ENCODE results near the gene COPRS.
"Not testable (repeated sequence)": the region's sequence is repeated elsewhere in the genome, so short reads cannot be mapped to it uniquely, and the experiment has no call there.

Gene COPRS

DNA sequence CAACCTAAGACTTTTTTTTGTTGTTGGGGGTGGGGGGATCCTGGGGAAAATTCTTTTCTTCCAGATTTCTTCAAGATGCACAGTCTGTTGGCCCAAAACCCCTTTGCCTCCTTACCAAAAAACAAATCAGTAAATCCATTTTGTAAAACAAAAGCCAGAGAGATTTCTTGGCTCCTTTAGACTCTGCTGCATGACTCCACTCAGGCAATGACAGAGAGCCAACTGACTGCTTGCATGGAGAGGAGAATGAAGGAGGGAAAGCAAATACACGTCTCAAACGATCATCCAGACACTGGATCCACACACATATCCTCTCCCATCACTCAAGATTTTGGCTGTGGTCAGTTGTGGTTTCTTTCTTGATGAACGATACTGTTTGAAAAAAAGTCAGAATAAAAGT is 13.8 kb downstream of the COPRS start:
- no peak for DNase-seq (ENCODE audit: low spot score)

DNA sequence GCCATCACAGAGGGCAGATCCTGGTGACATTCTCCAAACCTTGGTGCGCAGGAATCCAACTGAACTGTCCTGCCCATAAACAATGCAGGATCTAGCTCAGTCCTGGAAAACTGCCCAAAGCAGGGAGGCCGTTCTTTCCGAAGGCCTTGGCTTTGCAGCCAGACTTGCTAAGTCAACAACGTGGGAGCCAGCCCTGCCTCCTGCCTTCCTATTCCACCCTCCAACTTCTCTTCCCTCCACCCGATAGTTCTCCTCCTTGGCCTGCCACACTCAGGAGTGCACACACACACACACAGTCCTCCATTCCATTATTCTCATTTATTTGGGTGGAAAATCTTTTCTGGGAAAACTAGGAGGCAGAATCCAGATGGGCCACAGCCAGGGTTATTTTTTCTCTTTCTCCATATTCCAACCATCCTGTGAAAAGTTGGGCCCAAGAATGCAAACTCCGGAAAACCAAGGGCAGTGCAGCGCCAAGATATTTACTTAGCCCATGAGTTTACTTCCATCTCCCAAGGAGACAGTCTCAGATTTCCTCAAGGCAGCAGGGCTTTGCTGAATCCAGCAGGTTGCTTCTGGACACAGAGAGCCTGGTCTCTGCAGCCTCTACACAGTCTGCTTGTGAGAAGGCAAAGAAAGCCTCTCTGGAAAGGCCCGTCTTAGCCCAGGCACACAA is 15.8 kb downstream of the COPRS start:
- DNase-seq (ENCODE audit: low spot score), result no peak

DNA sequence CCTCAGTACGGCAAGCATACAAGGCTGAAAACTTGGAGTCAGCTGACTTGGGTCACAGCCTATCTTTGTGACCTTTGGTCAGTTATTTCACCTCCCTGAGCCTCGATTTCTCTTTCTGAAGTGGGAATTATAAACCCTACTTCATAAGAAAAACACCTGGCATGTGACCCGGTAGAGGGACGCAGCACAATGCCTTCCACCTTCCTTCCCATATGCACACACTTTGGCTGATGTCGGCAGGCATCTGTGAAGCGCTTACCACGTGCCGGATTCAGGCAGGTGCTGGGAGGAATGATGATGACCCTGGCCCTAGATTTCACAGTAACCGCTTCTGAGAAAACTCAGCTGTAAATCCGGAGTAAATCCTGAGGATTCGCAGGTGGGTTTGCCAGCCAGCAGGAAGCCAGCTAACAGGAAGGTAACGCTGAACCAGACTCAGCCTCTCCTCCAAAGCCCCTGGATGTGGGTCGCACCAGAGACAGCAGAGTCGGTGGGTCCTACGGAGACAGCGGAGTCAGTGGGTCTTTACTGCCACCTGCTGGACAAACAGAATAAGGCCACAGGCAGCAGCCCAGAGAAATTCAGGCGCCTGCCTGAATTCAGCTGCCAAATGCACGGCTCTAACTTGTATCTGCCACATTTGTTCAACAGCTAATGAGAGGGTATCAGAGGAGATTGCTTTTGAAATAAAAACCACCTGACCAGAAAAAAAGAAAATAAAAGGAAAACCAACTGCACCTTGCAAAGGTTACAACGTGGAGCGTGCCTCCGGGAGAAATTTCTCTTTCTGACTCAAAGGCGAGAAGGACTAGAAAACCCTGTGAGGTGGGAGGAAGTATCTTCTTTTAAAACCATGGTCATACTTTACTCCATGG is 16.6 kb downstream of the COPRS start:
- peak; percentile 93 for DNase-seq (ENCODE audit: low spot score)

DNA sequence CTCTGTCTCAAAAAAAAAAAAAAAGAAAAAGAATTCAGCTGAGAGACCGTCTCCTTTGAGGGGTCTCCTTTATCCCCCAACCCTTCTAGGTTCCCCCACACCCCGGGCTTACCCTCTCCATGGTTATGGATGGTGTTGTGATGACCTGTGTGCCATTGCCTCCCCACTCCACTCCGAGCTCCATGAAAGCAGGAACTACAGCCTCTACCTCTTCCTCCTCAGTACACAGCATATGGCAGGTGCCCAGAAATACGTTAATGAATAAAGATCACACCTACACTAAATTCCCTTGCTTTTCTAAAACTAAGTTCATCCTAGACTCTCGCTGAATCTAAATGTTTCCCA is 17.2 kb downstream of the COPRS start:
- no peak for DNase-seq (ENCODE audit: low spot score)

DNA sequence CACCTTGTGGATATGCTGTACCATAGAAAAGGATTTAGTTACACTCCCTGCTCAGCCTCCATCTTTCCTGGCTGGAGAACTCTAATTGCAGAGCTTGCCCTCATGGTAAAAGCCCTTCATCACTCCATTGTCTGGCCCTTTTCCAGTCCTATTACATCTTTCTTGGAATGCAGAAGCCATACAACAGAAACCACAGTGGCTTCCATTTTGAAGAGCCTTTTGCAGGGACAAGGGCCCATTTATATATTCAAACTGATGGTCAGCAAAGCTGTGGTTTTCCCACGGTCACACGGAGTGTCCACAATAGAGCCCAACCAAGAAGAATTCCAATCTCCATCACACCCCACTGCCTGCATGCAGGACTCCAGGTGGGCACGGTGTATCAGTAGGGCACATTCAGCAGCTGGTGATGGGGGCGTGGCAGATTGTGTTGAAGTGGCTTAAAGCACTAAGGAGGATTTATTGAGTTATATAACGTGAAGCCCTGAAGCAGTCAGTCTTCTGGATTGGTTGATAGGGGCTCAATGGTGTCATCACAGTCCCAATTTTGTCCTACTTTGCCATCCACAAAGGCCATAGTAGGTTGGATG is 20.3 kb downstream of the COPRS start:
- no peak for DNase-seq (ENCODE audit: low spot score)

DNA sequence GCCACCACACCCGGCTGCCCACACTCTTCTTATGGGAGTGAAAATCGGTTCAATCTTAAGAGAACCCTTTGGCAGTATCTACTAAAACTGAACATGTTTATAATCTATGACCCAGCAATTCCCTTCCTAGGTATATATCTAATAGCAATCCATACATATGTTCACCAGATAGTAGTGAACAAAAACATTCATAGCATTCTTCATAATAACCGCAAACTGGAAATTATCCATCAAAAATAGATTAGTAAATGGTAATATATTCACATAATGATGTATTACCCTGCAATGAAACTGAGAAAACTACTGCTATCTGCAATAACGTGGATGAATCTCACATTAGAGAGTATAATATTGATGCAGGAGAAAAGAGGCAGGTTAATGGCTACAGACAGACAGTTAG is 23.1 kb downstream of the COPRS start:
- no peak for DNase-seq (ENCODE audit: low spot score)

DNA sequence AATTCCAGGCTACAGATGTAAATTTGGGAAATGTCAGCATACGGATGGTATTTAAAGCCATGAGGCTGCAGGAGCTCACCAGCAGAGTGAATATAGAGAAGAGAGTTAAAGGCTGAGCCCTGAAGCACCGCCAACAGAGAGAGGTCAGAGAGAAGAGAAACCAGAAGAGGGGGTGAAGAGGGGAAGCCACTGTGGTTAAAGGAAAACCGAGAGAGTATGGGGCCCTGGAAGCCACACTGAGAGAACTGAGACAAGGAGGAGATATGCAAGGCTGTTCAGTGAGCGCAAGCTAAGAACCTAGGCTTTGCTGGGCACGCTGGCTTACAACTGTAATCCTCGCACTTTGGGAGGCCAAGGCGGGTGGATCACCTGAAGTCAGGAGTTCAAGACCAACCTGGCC is 24.6 kb downstream of the COPRS start:
- DNase-seq (ENCODE audit: low spot score), result no peak

DNA sequence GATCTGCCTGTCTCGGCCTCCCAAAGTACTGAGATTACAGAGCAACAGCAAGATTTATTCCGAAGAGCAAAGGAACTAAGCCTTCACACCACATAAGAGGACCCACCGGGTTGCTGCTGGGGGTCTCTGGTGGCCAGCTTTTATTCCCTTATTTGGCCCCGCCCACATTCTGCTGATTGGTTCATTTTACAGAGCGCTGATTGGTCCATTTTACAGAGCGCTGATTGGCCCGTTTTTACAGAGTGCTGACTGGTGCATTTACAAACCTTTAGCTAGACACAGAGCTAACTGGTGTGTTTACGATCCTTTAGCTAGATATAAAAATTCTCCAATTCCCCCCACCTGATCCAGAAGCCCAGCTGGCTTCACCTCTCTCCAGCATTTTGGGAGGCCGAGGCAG is 26.3 kb downstream of the COPRS start:
- no peak for DNase-seq (ENCODE audit: low spot score)

DNA sequence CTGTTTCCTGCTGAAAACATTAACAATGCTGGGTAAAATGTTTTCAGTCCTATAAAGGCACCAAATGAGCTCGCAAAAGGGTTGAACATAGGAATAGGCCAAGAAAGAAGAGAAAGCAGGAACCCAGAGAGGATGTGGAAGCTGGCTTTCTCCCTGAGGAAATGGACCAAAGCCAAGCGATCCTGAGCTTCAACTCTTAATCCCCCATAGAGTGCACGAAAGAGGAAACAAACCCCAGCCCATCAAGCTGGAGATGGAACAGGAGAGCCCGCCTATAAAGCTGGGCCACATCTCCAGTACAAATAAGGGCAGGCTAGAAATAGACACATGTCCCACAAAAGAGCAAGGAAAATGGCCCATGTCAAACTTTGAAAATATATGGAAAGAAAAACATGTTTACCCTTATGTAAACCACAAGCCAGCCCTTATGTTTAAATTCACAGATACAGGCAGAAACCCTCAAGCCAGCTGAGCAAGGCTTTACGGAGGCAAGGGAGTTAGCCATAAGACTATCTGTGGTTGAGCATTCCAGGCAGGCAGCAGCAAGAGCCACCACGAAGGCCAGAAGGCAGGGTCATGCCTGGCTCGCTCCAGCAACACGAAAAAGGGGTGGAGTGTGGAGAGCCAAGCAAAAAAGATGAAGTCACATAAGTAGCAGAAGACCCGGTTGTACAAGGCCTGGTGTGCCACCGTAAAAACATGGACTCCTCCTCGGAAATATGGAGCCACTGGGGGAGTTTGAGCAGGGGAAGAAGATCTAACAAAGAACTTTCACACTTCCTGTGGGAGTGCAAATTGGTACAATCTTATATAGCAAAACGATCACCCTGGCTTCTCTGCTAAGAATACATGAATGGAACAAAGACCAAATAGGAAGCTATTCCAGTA is 27.8 kb downstream of the COPRS start:
- no peak for DNase-seq (ENCODE audit: low spot score)

DNA sequence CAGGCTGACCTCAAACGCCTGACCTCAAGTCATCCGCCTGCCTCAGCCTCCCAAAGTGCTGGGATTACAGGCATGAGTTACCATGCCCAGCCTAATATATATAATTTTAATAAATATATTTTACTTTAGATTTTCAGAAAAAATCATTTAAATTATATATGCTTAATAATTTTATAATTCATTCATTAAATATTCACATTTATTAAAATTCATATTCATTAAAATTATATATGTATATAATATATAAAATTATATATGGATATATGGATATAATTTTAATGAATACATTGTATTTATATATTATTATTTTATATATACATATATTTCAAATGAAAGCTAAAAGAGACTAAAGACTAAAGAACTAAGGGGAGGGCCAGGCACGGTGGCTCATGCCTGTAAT is 29.4 kb downstream of the COPRS start:
- DNase-seq (ENCODE audit: low spot score), result no peak

DNA sequence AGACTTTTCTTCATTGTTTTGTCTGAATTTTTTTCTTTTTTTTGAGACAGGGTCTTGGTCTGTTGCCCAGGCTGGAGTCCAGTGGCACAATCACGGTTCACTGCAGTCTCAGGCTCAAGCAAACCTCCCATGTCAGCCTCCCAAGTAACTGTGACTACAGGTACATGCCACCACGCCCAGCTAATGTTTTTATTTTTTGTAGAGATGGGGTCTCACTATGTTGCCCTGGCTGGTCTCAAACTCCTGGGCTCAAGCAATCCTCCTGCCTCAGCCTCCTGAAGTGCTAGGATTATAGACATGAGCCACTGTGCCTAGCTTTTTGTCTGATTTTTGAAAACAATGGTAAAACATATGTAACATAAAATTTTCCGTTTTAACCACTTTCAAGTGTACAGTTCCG is 30.1 kb downstream of the COPRS start:
- DNase-seq (ENCODE audit: low spot score), result not testable (repeated sequence)

DNA sequence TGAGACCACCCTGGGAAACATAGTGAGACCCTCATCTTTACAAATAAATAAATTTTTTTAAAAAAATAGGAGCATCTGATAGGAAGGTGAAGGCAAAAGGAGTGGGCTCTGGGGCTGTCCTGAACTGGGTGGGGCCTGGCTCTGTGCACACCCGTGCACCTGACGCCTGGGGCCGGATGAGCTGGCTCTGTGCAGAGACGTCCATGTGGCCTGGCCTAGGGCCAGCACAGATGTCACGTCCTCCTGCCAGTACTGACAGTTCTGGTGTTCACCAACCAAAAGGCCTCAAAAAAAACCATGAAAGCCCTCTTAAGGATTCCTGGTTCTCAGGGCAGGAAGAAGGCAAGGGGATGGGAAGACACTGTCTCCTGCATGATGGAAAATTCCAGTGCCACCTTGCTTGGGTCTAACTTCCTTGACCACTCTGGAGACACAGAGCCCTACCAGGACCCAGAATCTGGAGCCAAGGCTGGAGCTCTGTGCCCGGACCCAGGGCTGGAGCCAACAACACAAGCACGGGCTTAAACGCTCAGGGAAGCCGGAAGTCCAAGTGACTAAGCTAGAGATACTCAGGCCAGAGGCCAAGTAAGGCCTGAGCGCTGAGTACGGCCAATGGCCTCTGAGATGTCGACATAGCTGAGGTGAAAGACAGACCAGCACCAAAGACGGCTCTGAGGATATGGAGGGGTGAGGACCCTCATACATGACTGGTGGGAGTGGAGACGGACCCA is 32.9 kb downstream of the COPRS start:
- no peak for DNase-seq (ENCODE audit: low spot score)

DNA sequence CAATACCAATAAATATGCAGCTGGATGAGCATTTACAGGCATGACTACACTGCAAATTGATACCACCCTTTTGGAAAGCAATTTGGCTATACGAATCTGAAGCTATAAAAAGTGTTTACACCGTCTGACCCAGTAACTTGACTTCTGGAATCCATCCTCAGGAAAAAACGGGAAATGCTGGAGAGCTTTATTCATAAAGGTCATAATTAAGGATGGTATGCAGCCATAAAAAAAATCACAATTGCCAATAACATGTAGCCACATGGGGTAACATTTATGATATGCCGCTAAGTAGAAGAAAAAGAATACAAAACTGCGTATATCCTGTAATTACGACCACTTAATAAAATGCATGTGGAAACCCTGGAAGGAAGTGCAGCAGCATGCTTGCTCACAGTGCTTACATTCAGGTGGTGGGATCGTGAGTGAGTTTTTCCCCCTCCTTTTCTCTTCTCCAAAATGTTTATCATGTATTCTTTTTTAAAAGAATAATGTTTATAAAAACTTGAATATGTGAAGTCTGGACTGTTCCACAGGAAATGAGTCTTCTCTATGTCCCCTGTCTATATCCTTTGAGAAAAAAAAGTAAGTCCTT is 34.2 kb downstream of the COPRS start:
- DNase-seq (ENCODE audit: low spot score), result no peak

DNA sequence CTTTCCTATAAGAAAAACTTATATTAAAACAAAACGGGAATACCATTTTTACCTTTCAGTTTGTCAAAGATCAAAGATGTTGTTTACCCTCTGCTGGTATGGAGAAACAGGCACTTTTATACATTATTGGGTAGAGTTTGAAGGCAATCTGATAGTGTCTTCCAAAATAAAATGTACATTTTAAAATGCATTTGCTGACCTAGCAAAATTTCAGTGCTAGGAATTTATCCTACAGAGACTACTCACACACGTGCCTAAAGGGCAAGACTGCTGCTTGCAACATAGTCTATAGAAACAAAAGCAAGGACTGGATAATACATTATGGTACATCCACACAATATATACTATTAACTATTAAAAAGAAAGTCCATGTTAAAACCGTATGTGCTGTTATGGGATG is 36.0 kb downstream of the COPRS start:
- DNase-seq (ENCODE audit: low spot score), result no peak

DNA sequence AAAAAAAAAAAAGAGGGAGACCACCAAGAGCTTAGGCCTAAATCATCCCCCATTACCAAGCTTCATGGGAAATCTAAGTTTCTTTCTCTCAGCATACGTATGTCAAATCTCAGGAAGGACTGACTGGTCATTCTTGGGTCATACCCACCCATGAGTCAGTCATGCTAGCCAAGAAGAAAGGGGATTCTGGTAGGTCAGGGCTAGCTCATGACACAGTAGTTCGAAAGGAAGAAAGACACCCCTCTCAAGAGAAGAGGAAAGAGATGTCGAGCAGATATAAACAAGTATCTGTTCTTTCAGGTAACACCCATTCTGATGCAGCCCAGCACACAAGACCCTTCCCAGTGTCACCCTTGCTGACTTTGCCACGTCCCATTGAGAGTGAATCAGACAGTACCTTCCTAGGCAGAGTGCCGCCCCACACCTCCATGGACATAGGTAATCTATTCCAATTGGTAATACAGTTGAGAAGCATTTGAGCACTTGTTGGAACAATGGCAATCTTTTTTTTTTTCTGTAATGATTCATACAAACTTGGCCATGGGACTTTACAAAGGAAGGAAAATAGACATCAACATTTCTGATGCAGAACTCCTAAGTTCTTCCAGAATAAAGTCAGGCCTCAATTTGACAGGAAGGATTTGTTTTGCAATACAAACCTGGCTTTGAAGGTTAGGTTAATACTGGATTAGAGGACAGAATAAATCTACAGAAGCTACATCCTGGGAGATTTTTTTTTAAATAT is 38.2 kb downstream of the COPRS start:
- DNase-seq (ENCODE audit: low spot score), result no peak

DNA sequence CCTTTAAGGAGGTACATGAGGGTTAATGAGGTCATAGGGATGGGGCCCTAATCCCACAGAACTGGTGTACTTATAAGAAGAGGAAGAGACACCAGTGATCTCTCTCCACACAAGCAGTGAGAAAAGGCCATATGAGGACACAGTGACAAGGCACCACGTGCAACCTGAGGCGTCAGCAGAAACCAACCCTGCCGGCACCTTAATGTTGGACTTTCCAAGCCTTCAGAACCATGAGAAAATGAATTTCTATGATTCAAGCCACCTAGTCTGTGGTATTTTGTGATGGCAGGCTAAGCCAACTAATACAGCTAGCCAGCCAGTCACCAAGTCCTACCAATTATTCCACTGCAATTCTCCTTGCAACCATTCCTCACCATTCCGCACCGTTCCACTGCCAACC is 39.5 kb downstream of the COPRS start:
- no peak for DNase-seq (ENCODE audit: low spot score)

DNA sequence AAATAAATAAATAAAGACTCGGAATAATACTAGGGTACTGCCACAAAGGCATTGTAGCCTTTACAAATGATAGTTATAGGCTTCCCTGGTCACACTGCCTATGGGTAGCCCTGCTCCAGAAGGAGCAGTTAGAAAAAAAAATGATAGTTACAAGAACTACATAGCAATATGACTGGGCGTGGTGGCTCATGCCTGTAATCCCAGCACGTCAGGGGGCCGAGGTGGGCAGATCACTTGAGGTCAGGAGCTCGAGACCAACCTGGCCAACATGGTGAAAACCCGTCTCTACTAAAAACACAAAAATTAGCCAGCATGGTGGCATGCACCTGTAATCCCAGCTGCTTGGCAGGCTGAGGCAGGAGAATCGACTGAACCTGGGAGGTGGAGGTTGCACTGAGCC is 40.2 kb downstream of the COPRS start:
- DNase-seq (ENCODE audit: low spot score), result not testable (repeated sequence)

DNA sequence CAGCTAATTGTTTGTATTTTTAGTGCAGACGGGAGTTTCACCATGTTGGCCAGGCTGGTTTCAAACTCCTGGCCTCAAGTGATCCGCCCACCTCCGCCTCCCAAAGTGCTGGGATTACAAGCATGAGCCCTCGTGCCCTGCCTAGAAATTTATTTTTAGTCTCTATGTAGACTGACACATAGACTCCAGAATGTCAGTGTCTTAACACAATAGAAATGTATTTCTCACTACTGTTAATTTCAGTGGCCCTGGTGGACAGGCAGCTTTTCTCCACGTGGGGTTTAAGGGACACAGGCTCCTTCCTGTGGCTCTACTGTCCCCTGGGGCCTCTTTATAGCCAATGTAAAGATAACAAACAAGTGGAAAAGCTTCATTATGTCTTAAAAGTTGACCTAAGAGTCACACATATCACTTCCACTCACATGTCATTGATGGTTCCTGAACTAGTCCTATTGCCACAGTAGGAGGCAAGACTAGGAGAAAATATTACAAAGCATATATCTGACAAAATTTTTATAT is 43.8 kb downstream of the COPRS start:
- DNase-seq (ENCODE audit: low spot score), result no peak

DNA sequence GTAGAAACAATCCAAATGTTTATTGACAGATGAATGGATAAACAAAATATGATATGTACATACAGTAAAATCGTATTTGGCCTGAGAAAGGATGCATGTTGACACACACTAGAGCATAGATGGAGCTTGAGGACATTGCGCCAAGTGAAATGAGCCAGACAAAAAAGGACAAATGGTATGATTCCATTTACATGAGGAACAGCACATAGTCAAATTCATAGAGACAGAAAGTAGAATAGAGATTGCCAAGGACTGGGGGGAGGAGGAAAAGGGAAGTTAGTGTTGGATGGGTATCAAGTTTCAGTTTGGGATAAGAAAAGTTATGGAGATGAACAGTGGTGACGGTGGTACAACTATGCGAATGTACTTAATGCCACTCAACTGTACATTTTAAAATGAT is 47.9 kb downstream of the COPRS start:
- no peak for DNase-seq (ENCODE audit: low spot score)

DNA sequence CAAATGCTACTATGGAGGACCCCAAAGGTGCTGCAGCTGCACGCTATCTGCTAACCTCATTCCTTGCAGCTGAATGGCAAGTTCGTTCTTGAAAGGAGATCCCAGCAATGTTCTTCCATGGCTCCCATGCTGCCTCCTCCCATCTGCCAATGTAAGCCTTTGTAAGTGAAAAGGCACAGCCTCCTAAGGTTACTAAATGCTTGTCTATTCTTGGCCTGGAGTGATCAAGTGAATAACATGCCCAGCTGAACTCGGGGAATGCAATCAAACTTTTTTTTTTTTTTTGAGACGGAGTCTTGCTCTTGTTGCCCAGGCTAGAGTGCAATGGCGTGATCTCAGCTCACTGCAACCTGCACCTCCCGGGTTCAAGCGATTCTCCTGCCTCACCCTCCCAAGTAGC is 49.2 kb downstream of the COPRS start:
- not testable (repeated sequence) for DNase-seq (ENCODE audit: low spot score)
